Bronchial epithelial cell (primary cell): ENCODE data around the gene SAFB. TPM values are rescaled to one million over a fixed set of nuclear protein-coding genes. Genes with fewer than 3 reads are reported as not detected.
A peak's percentile ranks its signal among the peaks of the same experiment; 100 is the strongest.

Experiments used
- DNase-seq: peaks from one replicate; pipeline ENCODE4 v3.0.0-alpha.2; 2010; ENCODE audit warnings: low read depth
- FAIRE-seq: peaks from 2 replicates; lab custom pipeline; 2011; peaks lifted over from hg19 to GRCh38; lab: Jason Lieb, UNC
- H3K27me3 ChIP-seq: 2 replicates; pipeline ENCODE4 v1.5.1; 2011; ENCODE audit warnings: low read length; ENCODE audit not compliant: control insufficient read depth, insufficient read depth
- H3K36me3 ChIP-seq: 2 replicates; pipeline ENCODE4 v1.5.1; 2011; ENCODE audit warnings: low read length; ENCODE audit not compliant: control insufficient read depth, insufficient read depth
- H3K4me3 ChIP-seq: 2 replicates; pipeline ENCODE4 v1.5.1; 2011; ENCODE audit warnings: mild to moderate bottlenecking, low read depth, low read length, control low read depth
- total RNA-seq: library from RNA; depleted of rRNA; stranded (reverse); fragments of >200 nt; gene quantifications from 2 replicates; pipeline ENCODE4 v1.2.1, GENCODE V29; 2014
- TF ChIP-seq, protein P1 (sequence below): IDR thresholded peaks from 2 replicates; pipeline ENCODE4 v1.5.1; 2011; ENCODE audit warnings: mild to moderate bottlenecking, moderate library complexity, low read length, control low read depth, inconsistent platforms; ENCODE audit not compliant: insufficient read depth, severe bottlenecking

Gene SAFB
- total RNA-seq, 1 donor from 2014 or later = 44.0 TPM

DNA sequence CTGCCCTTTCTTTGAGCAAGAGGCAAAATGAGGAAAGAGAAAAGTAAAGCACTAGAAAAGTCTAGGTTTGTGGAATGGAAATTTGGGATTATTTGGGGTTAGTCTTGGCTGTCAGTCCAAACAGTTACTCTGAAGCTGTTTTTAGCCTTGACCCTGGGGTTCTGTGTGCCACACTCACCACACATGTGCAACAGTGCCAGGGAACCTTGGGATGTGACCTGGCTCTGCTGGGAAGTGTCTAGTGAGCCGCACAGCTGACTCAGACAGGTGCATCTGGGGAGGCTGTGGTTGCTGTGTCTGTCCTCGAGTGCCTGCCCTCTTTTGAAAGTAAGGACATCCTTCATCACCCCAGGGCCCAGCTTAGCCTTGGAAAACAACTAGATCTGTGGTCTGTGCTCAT lies 41.6 kb downstream of the SAFB start:
- no peak for DNase-seq
- no peak overlapping the region for H3K4me3 ChIP-seq
- no peaks in the 10 kb centered on the region for H3K27me3 ChIP-seq
- peaks cover 30% of the 10 kb centered on the region for H3K36me3 ChIP-seq
- TF ChIP-seq, protein P1, sequence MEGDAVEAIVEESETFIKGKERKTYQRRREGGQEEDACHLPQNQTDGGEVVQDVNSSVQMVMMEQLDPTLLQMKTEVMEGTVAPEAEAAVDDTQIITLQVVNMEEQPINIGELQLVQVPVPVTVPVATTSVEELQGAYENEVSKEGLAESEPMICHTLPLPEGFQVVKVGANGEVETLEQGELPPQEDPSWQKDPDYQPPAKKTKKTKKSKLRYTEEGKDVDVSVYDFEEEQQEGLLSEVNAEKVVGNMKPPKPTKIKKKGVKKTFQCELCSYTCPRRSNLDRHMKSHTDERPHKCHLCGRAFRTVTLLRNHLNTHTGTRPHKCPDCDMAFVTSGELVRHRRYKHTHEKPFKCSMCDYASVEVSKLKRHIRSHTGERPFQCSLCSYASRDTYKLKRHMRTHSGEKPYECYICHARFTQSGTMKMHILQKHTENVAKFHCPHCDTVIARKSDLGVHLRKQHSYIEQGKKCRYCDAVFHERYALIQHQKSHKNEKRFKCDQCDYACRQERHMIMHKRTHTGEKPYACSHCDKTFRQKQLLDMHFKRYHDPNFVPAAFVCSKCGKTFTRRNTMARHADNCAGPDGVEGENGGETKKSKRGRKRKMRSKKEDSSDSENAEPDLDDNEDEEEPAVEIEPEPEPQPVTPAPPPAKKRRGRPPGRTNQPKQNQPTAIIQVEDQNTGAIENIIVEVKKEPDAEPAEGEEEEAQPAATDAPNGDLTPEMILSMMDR = no peak
- FAIRE-seq = peak; percentile 93

DNA sequence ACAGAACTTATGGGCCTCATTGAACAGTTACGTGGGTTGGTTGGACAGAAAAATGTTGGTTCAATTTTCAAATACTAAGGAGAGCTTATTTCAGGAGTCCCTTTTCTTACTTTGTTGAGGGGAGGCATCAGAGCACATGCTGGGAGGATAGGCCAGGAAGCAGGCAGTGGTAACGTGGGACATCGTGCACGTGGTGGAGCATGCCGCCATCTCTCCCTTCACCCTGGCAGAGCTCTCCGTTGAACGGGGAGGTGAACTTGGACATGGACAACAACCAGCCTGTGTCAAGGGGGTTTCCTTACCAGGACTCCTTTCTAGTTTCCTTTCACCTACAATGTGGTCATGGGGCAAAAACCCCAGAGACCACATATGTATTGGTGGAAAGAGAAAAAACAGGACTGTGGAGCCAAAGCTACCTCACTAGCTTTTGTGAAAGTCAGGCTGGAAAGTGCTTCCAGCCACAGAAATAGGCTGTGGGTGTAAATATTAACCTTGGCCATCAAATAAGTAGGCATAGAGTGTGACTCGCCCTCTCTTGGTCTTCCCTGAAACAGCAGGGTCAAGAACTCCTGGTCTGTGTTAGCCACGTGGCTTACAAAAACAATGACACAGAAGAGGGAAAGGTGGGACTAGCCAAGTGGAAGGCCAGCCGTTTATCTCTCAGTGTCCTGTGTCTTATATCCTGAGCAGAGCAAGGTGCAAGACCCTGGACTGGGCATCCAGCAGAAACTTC lies 43.1 kb downstream of the SAFB start:
- DNase-seq (peak; percentile 34), FAIRE-seq (no peak)
- Histone ChIP-seq H3K36me3 (peaks cover 27% of the 10 kb centered on the region), H3K27me3 (no peaks in the 10 kb centered on the region), H3K4me3 (no peak overlapping the region)
- TF ChIP-seq, protein P1 = peak; percentile 15

DNA sequence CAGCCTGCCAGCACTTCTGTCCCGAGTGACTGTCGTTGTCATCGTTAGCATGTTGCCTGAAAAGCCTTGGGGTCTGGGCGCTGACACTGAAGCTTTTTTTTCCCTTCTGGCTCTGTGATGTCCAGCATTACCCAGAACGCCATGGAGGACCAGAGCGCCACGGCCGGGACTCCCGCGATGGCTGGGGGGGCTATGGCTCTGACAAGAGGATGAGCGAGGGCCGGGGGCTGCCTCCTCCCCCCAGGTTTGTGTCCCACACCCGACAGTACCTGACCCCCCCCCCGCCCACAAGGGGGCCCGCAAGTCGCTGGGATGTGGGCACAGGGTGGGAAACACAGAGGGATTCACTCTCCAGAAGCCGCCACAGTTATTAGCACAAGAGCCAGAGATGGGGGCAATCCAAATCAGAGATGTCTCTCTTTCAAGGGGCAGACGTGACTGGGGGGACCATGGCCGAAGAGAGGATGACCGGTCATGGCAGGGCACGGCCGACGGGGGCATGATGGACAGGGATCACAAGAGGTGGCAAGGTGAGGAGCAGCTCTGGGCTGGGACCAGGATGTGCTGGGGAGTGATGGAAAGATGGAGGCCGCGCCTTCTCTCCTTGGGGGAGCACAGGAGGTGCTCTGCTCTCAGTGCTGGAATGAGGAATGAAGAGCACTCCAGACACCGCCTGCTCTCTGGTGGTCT lies 44.2 kb downstream of the SAFB start:
- no peaks in the 10 kb centered on the region for H3K27me3 ChIP-seq
- peaks cover 23% of the 10 kb centered on the region for H3K36me3 ChIP-seq
- TF ChIP-seq, protein P1 = no peak
- DNase-seq = no peak
- FAIRE-seq = no peak
- H3K4me3 ChIP-seq = no peak overlapping the region

DNA sequence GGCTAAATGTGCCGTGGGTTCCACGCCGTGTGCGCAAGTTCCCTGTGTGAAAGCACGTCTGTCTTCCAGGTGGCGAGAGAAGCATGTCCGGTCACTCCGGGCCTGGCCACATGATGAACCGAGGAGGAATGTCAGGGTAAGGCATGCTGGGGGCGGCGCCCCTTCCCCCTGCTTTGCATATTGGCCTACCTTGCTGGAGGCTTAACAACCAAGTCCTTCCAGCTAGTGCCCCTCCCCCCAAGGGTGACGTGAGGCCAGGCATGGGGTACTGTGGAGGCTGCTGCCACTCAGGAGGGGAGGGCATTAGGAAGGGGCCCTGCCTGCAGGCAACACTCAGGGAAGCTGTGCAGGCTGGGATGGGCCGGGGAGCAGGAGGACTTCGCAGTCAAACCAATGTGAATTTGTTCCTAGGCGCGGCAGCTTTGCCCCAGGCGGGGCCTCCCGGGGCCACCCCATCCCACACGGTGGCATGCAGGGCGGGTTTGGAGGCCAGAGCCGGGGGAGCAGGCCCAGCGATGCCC lies 44.9 kb downstream of the SAFB start:
- peaks cover 22% of the 10 kb centered on the region for H3K36me3 ChIP-seq
- DNase-seq (no peak), FAIRE-seq (no peak)
- no peaks in the 10 kb centered on the region for H3K27me3 ChIP-seq
- no peak overlapping the region for H3K4me3 ChIP-seq
- TF ChIP-seq, protein P1 = no peak

DNA sequence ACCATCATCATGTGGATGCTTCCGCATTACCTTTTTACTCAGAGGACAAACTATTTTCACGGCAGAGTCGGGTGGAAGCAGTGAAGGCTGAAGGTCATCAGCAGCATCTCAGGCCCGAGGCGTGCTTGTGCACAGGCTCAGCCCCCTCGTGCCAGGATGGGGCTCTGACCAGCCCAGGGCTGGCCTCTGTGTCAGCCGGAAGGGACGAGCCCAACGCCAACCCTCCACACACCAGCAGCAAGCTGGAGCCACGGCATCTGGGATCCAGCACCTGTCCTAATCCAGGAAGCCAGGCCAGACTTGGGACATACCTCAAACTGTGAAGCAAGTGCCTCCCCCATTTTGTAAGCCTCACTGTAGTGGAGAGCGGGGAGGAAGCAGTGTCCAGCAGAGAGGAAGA lies 46.3 kb downstream of the SAFB start:
- TF ChIP-seq, protein P1 = no peak
- Histone ChIP-seq H3K4me3 (no peak overlapping the region), H3K27me3 (no peaks in the 10 kb centered on the region), H3K36me3 (peaks cover 22% of the 10 kb centered on the region)
- no peak for DNase-seq
- FAIRE-seq = no peak
